Cardiac septum (tissue), 1 donor: ENCODE measurements around the gene PTPRJ. TPM values are rescaled to one million over a fixed set of nuclear protein-coding genes. Genes with fewer than 3 reads are reported as not detected.
"Not testable (repeated sequence)": the region's sequence is repeated elsewhere in the genome, so short reads cannot be mapped to it uniquely, and the experiment has no call there.

Source experiments
- DNase-seq: peaks from one replicate; pipeline ENCODE4 v3.0.0-alpha.2; 2020; ENCODE audit warnings: low spot score
- intact Hi-C: fragments of 100-400 bp; cut with DNase I; formaldehyde crosslinking; loops from one replicate; pipeline ENCODE4 v1.14.0; 2022
- total RNA-seq: library from RNA; stranded (reverse); fragmentation: NEBNext Ultra II Directional; extraction: Animal tissue kit (Norgen Biotek cat#: 25700); gene quantifications from one replicate; pipeline ENCODE4 v1.2.1, GENCODE V29; 2021
- donor health status: DM: no; HTN: no; CAD: no.

The PTPRJ gene
- total RNA-seq, 1 donor from 2014 or later = 11.0 TPM

GRCh38 chr11:48167380-48167779, 187.0 kb downstream of the PTPRJ start:
- no peak for DNase-seq
- intact Hi-C loops = no loop called here

DNA sequence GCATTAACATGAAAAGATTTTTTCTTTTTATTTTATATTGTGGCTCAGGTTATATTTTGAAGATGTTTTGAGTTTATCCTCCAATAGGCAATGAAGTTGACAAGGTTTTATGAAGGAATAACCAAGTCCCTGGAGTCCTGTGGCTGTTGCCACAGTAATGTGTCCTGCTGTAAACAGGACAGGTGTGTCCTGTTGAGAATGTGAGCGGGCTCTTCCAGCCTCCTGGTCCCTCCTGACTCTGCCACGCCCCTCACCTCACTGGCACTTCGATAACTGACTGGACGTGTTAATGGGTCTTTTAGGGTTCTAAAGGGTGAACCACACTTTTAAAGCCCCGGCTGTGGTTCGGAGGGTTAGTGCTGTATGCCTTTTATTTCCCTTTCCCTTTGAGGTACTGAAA, 188.5 kb downstream of the PTPRJ start:
- DNase-seq = no peak
- intact Hi-C loops = loop anchor here (2.0 kb wide), 1 partner anchor 14 kb away; no protein-coding TSS in a partner anchor

DNA sequence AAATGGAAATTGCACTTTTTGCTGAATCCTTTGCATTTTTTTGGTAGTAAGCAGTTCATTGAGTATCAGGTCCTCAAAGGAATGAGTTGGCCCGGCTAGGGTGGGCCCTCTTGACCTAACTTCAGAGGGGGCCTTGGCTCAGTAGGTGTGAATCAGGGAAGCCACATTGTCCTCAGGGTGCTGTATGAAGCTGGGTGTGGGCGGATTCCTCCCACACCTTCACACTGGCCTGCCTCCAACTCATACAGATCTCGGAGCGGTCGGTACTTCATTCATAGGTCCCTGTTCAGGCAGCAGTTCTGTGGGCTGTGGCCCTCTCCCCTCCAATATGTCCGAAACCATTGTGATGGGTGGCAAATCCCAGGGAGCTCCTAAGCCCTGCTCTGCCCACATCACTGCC, 188.9 kb downstream of the PTPRJ start:
- no peak for DNase-seq
- intact Hi-C loops = loop anchor here (2.0 kb wide), 1 partner anchor 14 kb away; no protein-coding TSS in a partner anchor

DNA sequence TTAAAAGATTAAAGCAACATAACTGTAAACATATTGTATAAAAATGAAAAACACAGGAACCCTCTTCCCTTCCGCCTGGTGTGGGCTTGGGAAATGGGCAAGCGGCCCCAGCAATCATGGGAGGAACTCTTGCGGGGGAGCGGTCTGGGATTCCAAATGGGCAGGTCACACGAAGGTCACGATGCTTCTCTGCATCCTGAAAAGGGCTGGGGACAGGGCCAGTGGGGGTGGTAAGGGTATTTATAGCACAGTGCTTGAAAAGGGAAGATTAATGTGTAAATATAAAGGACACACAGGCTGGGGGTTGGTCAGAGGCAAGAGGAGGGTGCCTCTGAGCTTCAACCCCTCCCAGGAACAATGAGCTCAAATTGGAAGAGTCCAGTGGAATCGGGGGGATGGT, 189.4 kb downstream of the PTPRJ start:
- DNase-seq = peak; percentile 85
- intact Hi-C loops = loop anchor here (2.0 kb wide), 1 partner anchor 13 kb away; no protein-coding TSS in a partner anchor

DNA sequence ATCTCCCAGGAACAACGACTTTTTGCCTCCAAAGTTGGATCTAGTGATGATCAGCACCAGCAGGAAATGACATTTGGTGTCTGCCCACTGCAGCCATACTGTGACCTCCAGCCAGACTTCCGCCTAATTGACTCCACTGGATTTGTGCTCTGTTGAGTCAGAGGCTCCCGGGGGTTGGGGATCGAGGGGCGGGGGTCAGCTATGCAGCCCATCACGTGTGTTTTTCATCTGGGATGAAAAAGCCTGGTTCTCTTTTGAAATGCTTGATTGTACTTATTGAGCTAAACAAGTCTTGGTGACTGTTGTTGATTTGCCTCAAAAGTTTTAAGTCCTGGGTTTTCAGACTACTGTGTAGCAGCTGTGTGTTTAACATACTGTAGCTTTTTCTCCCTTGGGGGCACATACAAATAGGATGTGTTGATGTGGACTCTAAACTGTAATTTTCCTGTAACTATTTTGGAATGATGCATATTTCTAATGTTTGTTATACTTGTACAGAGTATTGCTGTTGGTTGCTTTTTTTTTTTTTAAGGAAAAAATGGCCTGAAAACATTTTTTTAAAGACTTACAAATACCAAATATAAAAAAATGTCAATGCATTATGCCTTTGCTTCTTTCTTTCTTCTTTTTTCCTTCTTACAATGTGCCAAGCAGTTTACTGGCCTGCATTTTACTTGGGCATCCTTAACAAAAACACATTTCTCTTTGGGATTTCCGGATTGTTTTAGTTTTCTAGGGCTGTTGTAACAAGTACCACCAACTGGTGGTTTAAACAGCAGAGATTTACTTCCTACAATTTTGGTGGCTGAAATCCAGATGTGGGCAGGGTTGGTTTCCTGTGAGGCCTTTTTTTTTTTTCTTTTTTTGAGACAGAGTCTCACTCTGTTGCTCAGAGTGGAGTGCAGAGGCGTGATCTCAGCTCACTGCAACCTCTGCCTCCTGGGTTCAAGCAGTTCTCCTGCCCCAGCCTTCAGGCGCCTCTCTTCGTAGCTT, 190.2 kb downstream of the PTPRJ start:
- DNase-seq = no peak
- intact Hi-C loops = no loop called here

DNA sequence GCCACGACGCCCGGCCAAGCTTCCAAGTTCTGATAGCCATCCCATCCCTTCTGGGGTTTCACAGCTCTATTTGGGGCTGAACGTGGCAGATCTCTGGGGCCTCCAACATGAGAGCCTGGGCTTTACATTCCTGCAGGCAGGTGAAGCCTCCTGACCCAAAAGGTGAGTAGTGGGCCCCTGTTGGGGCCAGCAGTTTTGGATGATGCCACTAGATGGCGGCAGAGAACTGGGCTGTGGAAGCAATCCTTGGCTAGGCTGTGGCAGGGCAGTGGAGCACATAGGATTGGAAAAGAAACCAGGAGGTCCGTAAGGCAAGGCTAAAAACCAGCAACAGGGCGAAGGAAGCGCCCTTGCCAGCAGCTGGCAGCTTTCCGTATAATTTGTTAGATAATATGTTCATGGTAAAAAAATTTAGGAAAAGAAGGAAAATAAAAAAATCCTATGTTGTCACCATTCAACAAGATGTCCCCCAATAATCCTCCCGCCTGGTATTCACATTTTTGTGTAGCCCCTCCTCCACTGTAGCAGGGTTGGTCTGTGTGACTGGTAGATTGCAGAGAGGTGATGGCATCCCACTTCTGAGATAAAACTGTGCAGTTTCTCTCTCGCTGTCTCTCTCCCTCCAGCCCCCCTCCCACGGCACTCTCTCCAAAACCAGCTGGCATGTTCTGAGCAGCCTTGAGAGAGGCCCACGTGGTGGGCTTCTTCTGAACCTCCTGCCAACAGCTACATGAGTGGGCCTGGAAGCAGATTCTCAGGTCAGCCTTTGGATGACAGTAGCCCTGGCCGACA, 192.7 kb downstream of the PTPRJ start:
- intact Hi-C loops = no loop called here
- peak; percentile 85 for DNase-seq

- intact Hi-C loops = no loop called here
Measured at GRCh38 chr11:48177661-48178060, 197.3 kb downstream of the PTPRJ start.

GRCh38 chr11:48180627-48181026, 200.3 kb downstream of the PTPRJ start:
- no peak for DNase-seq
- intact Hi-C loops = no loop called here

More at GRCh38 chr11:48177661-48178060, 197.3 kb downstream of the PTPRJ start:
- no peak for DNase-seq

- intact Hi-C loops = loop anchor here (2.0 kb wide), 1 partner anchor 14 kb away; no protein-coding TSS in a partner anchor
- no peak for DNase-seq
Measured at GRCh38 chr11:48182860-48183526, 202.6 kb downstream of the PTPRJ start.

GRCh38 chr11:48184452-48184851, 204.1 kb downstream of the PTPRJ start:
- intact Hi-C loops = no loop called here
- no peak for DNase-seq

GRCh38 chr11:48190906-48191654, 210.7 kb downstream of the PTPRJ start:
- DNase-seq, intact Hi-C loops: not testable (repeated sequence)

DNA sequence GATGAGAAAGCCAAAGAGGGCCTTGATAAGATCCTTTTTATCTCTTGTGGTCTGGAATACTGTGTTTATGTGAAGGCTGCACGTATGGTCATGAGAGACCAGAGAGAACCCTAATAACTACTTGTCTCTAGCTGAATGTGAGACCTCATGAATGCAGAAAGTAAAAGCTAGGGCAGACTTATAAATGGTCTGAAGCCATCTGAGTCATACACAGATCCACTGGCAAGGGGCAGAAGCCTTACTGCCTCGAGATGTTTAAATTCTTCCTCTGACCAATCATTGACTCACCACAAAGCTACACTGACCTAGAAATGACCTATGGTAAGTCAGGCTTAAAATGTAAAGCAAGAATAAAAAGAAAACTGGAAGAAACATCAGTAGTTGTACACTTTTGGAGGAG, 213.5 kb downstream of the PTPRJ start:
- intact Hi-C loops = no loop called here
- DNase-seq = no peak

DNA sequence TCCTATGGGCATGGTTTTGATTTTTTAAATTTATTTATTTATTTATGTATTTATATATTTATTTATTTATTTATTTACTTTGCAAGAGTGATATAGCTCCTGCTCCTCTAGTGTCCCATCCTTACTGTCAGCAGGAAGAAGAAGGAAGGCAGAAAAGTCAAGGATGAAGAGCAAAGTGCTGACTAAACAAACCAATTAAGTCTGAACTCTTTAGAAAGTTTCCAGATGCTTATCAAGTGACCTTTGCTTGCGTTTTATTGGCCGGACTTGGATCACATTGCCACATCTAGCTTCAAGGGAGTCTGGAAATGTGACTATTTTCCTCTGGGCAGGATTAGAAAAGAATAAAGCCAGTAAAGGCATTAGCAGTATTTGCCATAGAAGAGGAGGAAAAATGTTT, 227.5 kb downstream of the PTPRJ start:
- no peak for DNase-seq
- intact Hi-C loops = no loop called here

GRCh38 chr11:48210052-48210451, 229.7 kb downstream of the PTPRJ start:
- DNase-seq = no peak

DNA sequence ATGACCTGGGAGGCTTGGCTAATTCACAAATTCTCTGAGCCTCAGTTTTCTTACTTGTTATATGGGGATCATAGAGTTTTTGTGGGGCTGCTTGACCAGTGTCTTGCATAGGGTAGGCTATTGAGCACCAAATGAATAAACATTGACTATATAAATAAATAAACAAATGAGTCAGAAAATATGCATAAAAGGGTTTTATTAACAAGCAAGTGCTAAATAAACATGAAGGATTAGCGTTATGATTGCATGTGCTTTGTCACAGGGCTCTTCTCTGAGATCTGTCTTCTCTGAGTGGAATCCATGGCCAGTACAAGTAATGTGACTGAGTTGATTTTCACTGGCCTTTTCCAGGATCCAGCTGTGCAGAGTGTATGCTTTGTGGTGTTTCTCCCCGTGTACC, 236.2 kb downstream of the PTPRJ start, which contains the start of gene OR4B1:
Gene OR4B1 (plus strand): TSS at position 301 of the 400 bp plus-strand sequence. CDS start 0 bp downstream, at position 301.
- DNase-seq = no peak
- intact Hi-C loops = no loop called here

More at GRCh38 chr11:48210052-48210451, 229.7 kb downstream of the PTPRJ start:
- intact Hi-C loops = no loop called here
